ENCODE measurements around the gene WNT3.

Gene WNT3

DNA sequence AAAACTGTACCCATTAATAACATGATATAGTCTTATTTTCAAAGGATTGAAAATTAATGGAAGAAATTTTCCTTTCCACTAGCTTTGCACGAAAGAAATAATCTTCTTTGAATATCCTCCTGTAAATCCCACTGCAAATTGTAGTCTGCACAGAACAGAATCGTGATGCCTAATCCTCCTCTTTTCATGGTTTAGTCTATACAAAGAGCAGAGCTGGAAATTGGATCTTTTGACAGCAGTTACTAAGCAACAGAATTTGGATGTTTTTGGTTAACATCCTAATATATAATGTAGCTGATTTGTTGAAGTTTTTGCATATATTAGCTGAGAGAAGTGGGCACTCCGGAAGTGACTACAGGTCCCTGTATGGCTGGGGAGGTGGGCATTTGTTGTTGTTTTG lies 98.6 kb downstream of the WNT3 start:
- Histone ChIP-seq H3K27ac (no peak overlapping the region), H3K4me3 (no peak overlapping the region)
- DNase-seq (ENCODE audit: low spot score): no peak
- TF ChIP-seq CTCF (IDR thresholded peaks at IDR 0.05): no peak

GRCh38 chr17:46717999-46718398 lies 100.5 kb downstream of the WNT3 start:
- TF ChIP-seq CTCF (IDR thresholded peaks at IDR 0.05): no peak
- no peak overlapping the region for H3K27ac ChIP-seq
- H3K4me3 ChIP-seq: no peak overlapping the region
- no peak for DNase-seq (ENCODE audit: low spot score)
